ENCODE data around the gene MAP3K13.

Gene MAP3K13

GRCh38 chr3:185421577-185422232 lies 58.8 kb downstream of the MAP3K13 start:
- no peak overlapping the region for H3K4me2 ChIP-seq (ENCODE audit: low read length)
- no peaks in the 10 kb centered on the region for H3K79me2 ChIP-seq (ENCODE audit: control insufficient read depth, insufficient read depth, low read length, poor library complexity)
- H4K12ac ChIP-seq (ENCODE audit: low read depth, low read length) = no peak overlapping the region
- H2BK5ac ChIP-seq (ENCODE audit: low read depth, low read length, poor library complexity) = no peak overlapping the region
- no peak overlapping the region for H3K14ac ChIP-seq (ENCODE audit: low read length)
- H3K79me1 ChIP-seq (ENCODE audit: low read length) = no peaks in the 10 kb centered on the region
- no peak for DNase-seq
- no peak overlapping the region for H3K27ac ChIP-seq (ENCODE audit: low read depth, low read length)
- no peak overlapping the region for H2BK12ac ChIP-seq (ENCODE audit: low read length)
- H3K4me3 ChIP-seq (ENCODE audit: low read depth, low read length) = no peak overlapping the region
- H3K9me3 ChIP-seq (ENCODE audit: insufficient read depth, low read depth, low read length) = no peaks in the 10 kb centered on the region
- H3K4ac ChIP-seq (ENCODE audit: low read depth, low read length) = no peak overlapping the region
- H3K18ac ChIP-seq (ENCODE audit: low read length) = no peak overlapping the region
- H4K8ac ChIP-seq (ENCODE audit: low read depth, low read length) = no peak overlapping the region
- no CpG with 5 or more reads among the region's 6 CpGs for WGBS (ENCODE audit: extremely low coverage, insufficient coverage, insufficient read length)
- H3K27me3 ChIP-seq (ENCODE audit: insufficient read depth, low read length) = no peaks in the 10 kb centered on the region
- no peak overlapping the region for H3K23ac ChIP-seq (ENCODE audit: low read length)
- no peak overlapping the region for H2AK5ac ChIP-seq (ENCODE audit: low read length)
- H3K36me3 ChIP-seq (ENCODE audit: control insufficient read depth in 1 of 2, insufficient read depth in 2 of 2, low read length in 2 of 2) = no peaks in the 10 kb centered on the region
- H4K91ac ChIP-seq (ENCODE audit: low read depth, low read length) = no peak overlapping the region
- no peak overlapping the region for H2AFZ ChIP-seq (ENCODE audit: insufficient read depth, low read length, poor library complexity)
- H2BK120ac ChIP-seq (ENCODE audit: insufficient read depth, low read length, poor library complexity) = no peak overlapping the region
- H3K9ac ChIP-seq (ENCODE audit: low read length) = no peak overlapping the region
- H3K4me1 ChIP-seq (ENCODE audit: control insufficient read depth in 1 of 2, insufficient read depth in 2 of 2, low read length in 2 of 2) = peaks cover 0 to 3% of the 10 kb centered on the region in 2 experiments

GRCh38 chr3:185422677-185423076 lies 59.7 kb downstream of the MAP3K13 start:
- no peak for DNase-seq
- Histone ChIP-seq H3K18ac (ENCODE audit: low read length) (no peak overlapping the region), H3K23ac (ENCODE audit: low read length) (no peak overlapping the region), H2BK120ac (ENCODE audit: insufficient read depth, low read length, poor library complexity) (no peak overlapping the region), H3K9ac (ENCODE audit: low read length) (no peak overlapping the region), H3K27ac (ENCODE audit: low read depth, low read length) (no peak overlapping the region), H2BK5ac (ENCODE audit: low read depth, low read length, poor library complexity) (no peak overlapping the region), H3K79me2 (ENCODE audit: control insufficient read depth, insufficient read depth, low read length, poor library complexity) (no peaks in the 10 kb centered on the region), H4K12ac (ENCODE audit: low read depth, low read length) (no peak overlapping the region), H2AK5ac (ENCODE audit: low read length) (no peak overlapping the region), H4K8ac (ENCODE audit: low read depth, low read length) (no peak overlapping the region), H3K14ac (ENCODE audit: low read length) (peak overlapping the region; percentile 75), H4K91ac (ENCODE audit: low read depth, low read length) (no peak overlapping the region), H3K4me1 (ENCODE audit: control insufficient read depth in 1 of 2, insufficient read depth in 2 of 2, low read length in 2 of 2) (peaks cover 0 to 3% of the 10 kb centered on the region in 2 experiments), H3K79me1 (ENCODE audit: low read length) (no peaks in the 10 kb centered on the region), H3K4ac (ENCODE audit: low read depth, low read length) (no peak overlapping the region), H3K4me2 (ENCODE audit: low read length) (no peak overlapping the region), H3K4me3 (ENCODE audit: low read depth, low read length) (no peak overlapping the region), H3K9me3 (ENCODE audit: insufficient read depth, low read depth, low read length) (no peaks in the 10 kb centered on the region), H2AFZ (ENCODE audit: insufficient read depth, low read length, poor library complexity) (no peak overlapping the region), H3K27me3 (ENCODE audit: insufficient read depth, low read length) (no peaks in the 10 kb centered on the region), H3K36me3 (ENCODE audit: control insufficient read depth in 1 of 2, insufficient read depth in 2 of 2, low read length in 2 of 2) (no peaks in the 10 kb centered on the region), H2BK12ac (ENCODE audit: low read length) (no peak overlapping the region)
- WGBS (ENCODE audit: extremely low coverage, insufficient coverage, insufficient read length) = no CpG with 5 or more reads among the region's 4 CpGs

GRCh38 chr3:185423178-185423577 lies 60.2 kb downstream of the MAP3K13 start:
- Histone ChIP-seq H2AK5ac (ENCODE audit: low read length) (no peak overlapping the region), H4K91ac (ENCODE audit: low read depth, low read length) (no peak overlapping the region), H2BK120ac (ENCODE audit: insufficient read depth, low read length, poor library complexity) (no peak overlapping the region), H3K27me3 (ENCODE audit: insufficient read depth, low read length) (no peaks in the 10 kb centered on the region), H3K79me1 (ENCODE audit: low read length) (no peaks in the 10 kb centered on the region), H3K79me2 (ENCODE audit: control insufficient read depth, insufficient read depth, low read length, poor library complexity) (no peaks in the 10 kb centered on the region), H3K9ac (ENCODE audit: low read length) (no peak overlapping the region), H3K9me3 (ENCODE audit: insufficient read depth, low read depth, low read length) (no peaks in the 10 kb centered on the region), H2BK12ac (ENCODE audit: low read length) (no peak overlapping the region), H3K4me3 (ENCODE audit: low read depth, low read length) (no peak overlapping the region), H3K14ac (ENCODE audit: low read length) (no peak overlapping the region), H3K4me2 (ENCODE audit: low read length) (no peak overlapping the region), H3K27ac (ENCODE audit: low read depth, low read length) (no peak overlapping the region), H4K8ac (ENCODE audit: low read depth, low read length) (no peak overlapping the region), H2BK5ac (ENCODE audit: low read depth, low read length, poor library complexity) (no peak overlapping the region), H3K4ac (ENCODE audit: low read depth, low read length) (no peak overlapping the region), H4K12ac (ENCODE audit: low read depth, low read length) (no peak overlapping the region), H3K4me1 (ENCODE audit: control insufficient read depth in 1 of 2, insufficient read depth in 2 of 2, low read length in 2 of 2) (peaks cover 0 to 3% of the 10 kb centered on the region in 2 experiments), H3K18ac (ENCODE audit: low read length) (no peak overlapping the region), H2AFZ (ENCODE audit: insufficient read depth, low read length, poor library complexity) (no peak overlapping the region), H3K36me3 (ENCODE audit: control insufficient read depth in 1 of 2, insufficient read depth in 2 of 2, low read length in 2 of 2) (no peaks in the 10 kb centered on the region), H3K23ac (ENCODE audit: low read length) (no peak overlapping the region)
- DNase-seq = peak; percentile 14 to 26
- no CpG with 5 or more reads among the region's 3 CpGs for WGBS (ENCODE audit: extremely low coverage, insufficient coverage, insufficient read length)

- no peak overlapping the region for H3K14ac ChIP-seq (ENCODE audit: low read length)
- no peak overlapping the region for H3K23ac ChIP-seq (ENCODE audit: low read length)
- H3K79me2 ChIP-seq (ENCODE audit: control insufficient read depth, insufficient read depth, low read length, poor library complexity) = no peaks in the 10 kb centered on the region
- H2BK5ac ChIP-seq (ENCODE audit: low read depth, low read length, poor library complexity) = no peak overlapping the region
- no peaks in the 10 kb centered on the region for H3K79me1 ChIP-seq (ENCODE audit: low read length)
- peaks cover 0 to 3% of the 10 kb centered on the region in 2 experiments for H3K4me1 ChIP-seq (ENCODE audit: control insufficient read depth in 1 of 2, insufficient read depth in 2 of 2, low read length in 2 of 2)
- no peak overlapping the region for H2BK12ac ChIP-seq (ENCODE audit: low read length)
- no peak overlapping the region for H4K12ac ChIP-seq (ENCODE audit: low read depth, low read length)
- H4K8ac ChIP-seq (ENCODE audit: low read depth, low read length) = no peak overlapping the region
- no peaks in the 10 kb centered on the region for H3K9me3 ChIP-seq (ENCODE audit: insufficient read depth, low read depth, low read length)
- H2AFZ ChIP-seq (ENCODE audit: insufficient read depth, low read length, poor library complexity) = no peak overlapping the region
- no peak overlapping the region for H3K27ac ChIP-seq (ENCODE audit: low read depth, low read length)
- no peak overlapping the region for H3K4ac ChIP-seq (ENCODE audit: low read depth, low read length)
- WGBS (ENCODE audit: extremely low coverage, insufficient coverage, insufficient read length) = no CpG with 5 or more reads among the region's 1 CpG
- no peak overlapping the region for H3K9ac ChIP-seq (ENCODE audit: low read length)
- no peaks in the 10 kb centered on the region for H3K36me3 ChIP-seq (ENCODE audit: control insufficient read depth in 1 of 2, insufficient read depth in 2 of 2, low read length in 2 of 2)
- H3K4me3 ChIP-seq (ENCODE audit: low read depth, low read length) = no peak overlapping the region
- no peak overlapping the region for H2BK120ac ChIP-seq (ENCODE audit: insufficient read depth, low read length, poor library complexity)
- DNase-seq = no peak
- no peak overlapping the region for H4K91ac ChIP-seq (ENCODE audit: low read depth, low read length)
- no peaks in the 10 kb centered on the region for H3K27me3 ChIP-seq (ENCODE audit: insufficient read depth, low read length)
- H3K4me2 ChIP-seq (ENCODE audit: low read length) = no peak overlapping the region
- no peak overlapping the region for H2AK5ac ChIP-seq (ENCODE audit: low read length)
- H3K18ac ChIP-seq (ENCODE audit: low read length) = no peak overlapping the region
These were observed 61.5 kb downstream of the MAP3K13 start for GRCh38 chr3:185424435-185424834.

Data from trophoblast cell (in vitro differentiated cells and primary cell).